ENCODE measurements around the gene CAMTA2.
"Not testable (repeated sequence)": the region's sequence is repeated elsewhere in the genome, so short reads cannot be mapped to it uniquely, and the experiment has no call there.

DNA sequence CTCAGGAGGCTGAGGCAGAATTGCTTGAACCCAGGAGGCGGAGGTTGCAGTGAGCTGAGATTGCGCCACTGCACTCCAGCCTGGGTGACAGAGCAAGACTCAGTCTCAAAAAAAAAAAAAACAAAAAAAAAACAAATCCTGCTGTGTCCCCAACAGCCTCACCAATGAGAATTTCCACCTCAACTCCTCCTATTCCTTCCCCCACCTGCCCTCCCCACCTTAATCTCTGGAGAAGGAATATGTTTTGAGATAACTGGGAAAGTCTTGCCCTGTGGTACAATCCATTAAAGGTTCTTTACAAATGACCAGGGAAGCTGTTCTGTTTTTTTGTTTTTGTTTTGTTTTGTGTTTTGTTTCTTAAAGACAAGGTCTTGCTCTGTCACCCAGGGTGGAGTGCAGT is 42.7 kb upstream of the CAMTA2 start:
- TF ChIP-seq, protein P1, sequence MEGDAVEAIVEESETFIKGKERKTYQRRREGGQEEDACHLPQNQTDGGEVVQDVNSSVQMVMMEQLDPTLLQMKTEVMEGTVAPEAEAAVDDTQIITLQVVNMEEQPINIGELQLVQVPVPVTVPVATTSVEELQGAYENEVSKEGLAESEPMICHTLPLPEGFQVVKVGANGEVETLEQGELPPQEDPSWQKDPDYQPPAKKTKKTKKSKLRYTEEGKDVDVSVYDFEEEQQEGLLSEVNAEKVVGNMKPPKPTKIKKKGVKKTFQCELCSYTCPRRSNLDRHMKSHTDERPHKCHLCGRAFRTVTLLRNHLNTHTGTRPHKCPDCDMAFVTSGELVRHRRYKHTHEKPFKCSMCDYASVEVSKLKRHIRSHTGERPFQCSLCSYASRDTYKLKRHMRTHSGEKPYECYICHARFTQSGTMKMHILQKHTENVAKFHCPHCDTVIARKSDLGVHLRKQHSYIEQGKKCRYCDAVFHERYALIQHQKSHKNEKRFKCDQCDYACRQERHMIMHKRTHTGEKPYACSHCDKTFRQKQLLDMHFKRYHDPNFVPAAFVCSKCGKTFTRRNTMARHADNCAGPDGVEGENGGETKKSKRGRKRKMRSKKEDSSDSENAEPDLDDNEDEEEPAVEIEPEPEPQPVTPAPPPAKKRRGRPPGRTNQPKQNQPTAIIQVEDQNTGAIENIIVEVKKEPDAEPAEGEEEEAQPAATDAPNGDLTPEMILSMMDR (optimal IDR thresholded peaks at IDR 0.05 in 1 of 3, IDR thresholded peaks at IDR 0.05 in 1 of 3, conservative IDR thresholded peaks at IDR 0.05 in 1 of 3; ENCODE audit: extremely low read depth in 1 of 3, insufficient read depth in 2 of 3, low read length in 3 of 3) = not testable (repeated sequence)
- TF ChIP-seq EZH2 (IDR thresholded peaks at IDR 0.05; ENCODE audit: low read length) = not testable (repeated sequence)
